HG03342 (cell line): Measurements from ENCODE around the gene KHDRBS2.
"Not testable (repeated sequence)": the region's sequence is repeated elsewhere in the genome, so short reads cannot be mapped to it uniquely, and the experiment has no call there.

Source experiments
- ATAC-seq: cut with Tn5 transposase; IDR thresholded peaks from one replicate; pipeline ENCODE4 v1.9.1; 2021; ENCODE audit warnings: mild to moderate bottlenecking, moderate library complexity; ENCODE audit not compliant: unreplicated experiment

Gene KHDRBS2

GRCh38 chr6:61886608-61887259 lies 399.3 kb downstream of the KHDRBS2 start:
- peak; percentile 62 for ATAC-seq

- no peak for ATAC-seq
Observed at GRCh38 chr6:61869632-61870400, 416.2 kb downstream of the KHDRBS2 start.

GRCh38 chr6:61868507-61869080 lies 417.4 kb downstream of the KHDRBS2 start:
- no peak for ATAC-seq

GRCh38 chr6:61867635-61868034 lies 418.4 kb downstream of the KHDRBS2 start:
- no peak for ATAC-seq

- no peak for ATAC-seq
Observed at GRCh38 chr6:61857541-61857940, 428.5 kb downstream of the KHDRBS2 start.

- no peak for ATAC-seq
Observed at GRCh38 chr6:61841958-61842357, 444.1 kb downstream of the KHDRBS2 start.

GRCh38 chr6:61835237-61835636 lies 450.8 kb downstream of the KHDRBS2 start:
- no peak for ATAC-seq

GRCh38 chr6:61833176-61833755 lies 452.8 kb downstream of the KHDRBS2 start:
- ATAC-seq = no peak

GRCh38 chr6:61817716-61818115 lies 468.3 kb downstream of the KHDRBS2 start:
- no peak for ATAC-seq

GRCh38 chr6:61810047-61810446 lies 476.0 kb downstream of the KHDRBS2 start:
- no peak for ATAC-seq

- ATAC-seq = peak; percentile 63
Observed at GRCh38 chr6:61809004-61809595, 476.9 kb downstream of the KHDRBS2 start.

- no peak for ATAC-seq
Observed at GRCh38 chr6:61787998-61788397, 498.0 kb downstream of the KHDRBS2 start.

GRCh38 chr6:61769446-61769845 lies 516.6 kb downstream of the KHDRBS2 start:
- ATAC-seq = not testable (repeated sequence)

- no peak for ATAC-seq
Observed at GRCh38 chr6:61755739-61756138, 530.3 kb downstream of the KHDRBS2 start.

- ATAC-seq = no peak
Observed at GRCh38 chr6:61751986-61752385, 534.0 kb downstream of the KHDRBS2 start.

GRCh38 chr6:61745994-61746393 lies 540.0 kb downstream of the KHDRBS2 start:
- no peak for ATAC-seq

- ATAC-seq = no peak
Observed at GRCh38 chr6:61711849-61712248, 574.2 kb downstream of the KHDRBS2 start.

- no peak for ATAC-seq
Observed at GRCh38 chr6:61688165-61688564, 597.9 kb downstream of the KHDRBS2 start.

GRCh38 chr6:61682562-61682961 lies 603.5 kb downstream of the KHDRBS2 start:
- no peak for ATAC-seq

- ATAC-seq = no peak
Observed at GRCh38 chr6:61679625-61680024, 606.4 kb downstream of the KHDRBS2 start.

GRCh38 chr6:61675734-61676133 lies 610.3 kb downstream of the KHDRBS2 start:
- ATAC-seq = no peak
